GM12892 (cell line): ENCODE measurements around the gene POU2F2.

Source experiments
- POLR2A ChIP-seq: IDR thresholded peaks from 2 replicates; pipeline ENCODE4 v1.6.1; 2011; ENCODE audit warnings: low read depth, low read length, control low read depth
- POLR2AphosphoS5 ChIP-seq: IDR thresholded peaks from 2 replicates; pipeline ENCODE4 v1.6.1; 2011; ENCODE audit warnings: low read depth, low read length, control low read depth

DNA sequence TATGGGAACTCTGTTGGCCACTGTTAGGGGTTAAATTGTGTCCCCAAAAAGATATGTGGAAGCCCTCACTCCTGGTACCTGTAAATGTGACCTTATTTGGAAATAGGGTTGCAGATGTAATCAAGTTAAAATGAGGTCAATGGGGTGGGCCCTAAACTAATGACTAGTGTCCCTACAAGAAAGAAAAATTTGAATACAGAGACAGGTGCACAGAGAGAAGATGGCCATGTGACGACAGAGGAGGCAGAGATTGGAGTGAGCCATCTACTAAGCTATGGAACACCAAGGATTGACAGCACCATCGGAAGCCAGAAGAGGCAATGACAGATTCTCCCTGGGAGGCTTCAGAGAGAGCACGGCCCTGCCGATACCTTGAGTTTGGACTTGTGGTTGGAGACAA is 16.5 kb downstream of the POU2F2 start:
- TF ChIP-seq POLR2A (no peak), POLR2AphosphoS5 (no peak)
